ENCODE measurements around the gene GNLY.

The GNLY gene

DNA sequence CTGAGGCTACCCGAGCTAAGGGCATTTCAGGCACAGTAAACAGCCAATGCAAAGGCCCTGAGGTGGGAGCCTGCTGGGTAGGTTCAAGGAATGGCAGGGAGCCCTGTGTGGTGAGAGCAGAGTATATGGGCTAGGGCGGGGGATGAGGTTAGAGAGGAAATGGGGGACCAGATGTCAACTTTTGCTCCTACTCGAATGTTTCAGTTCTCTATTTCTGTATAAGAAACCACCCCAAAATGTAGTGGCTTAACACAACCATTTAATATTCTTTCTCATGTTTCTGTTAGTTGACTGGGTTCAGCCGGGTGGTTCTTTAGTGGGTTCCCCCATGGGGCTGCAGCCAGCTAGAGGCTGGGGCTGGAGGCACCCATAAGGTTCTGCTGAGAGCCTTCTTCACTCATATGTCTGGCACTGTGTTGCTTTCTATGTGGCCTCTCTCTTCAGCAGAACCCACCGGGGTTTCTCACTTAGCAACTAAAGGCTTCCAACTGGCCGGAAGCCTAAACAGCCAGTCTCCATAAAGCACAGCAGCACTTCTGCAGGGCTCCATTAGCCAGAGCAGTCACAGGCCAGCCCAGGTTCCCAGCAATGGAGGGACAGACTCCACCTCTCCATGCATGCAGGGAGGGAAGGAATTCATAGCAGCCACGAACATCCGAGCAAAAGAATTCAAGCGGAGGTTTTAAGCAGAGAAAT is 54.0 kb downstream of the GNLY start:
- no peak for FAIRE-seq
